K562 (cell line): ENCODE measurements around the gene MAPK13. TPM values are rescaled to one million over a fixed set of nuclear protein-coding genes. Genes with fewer than 3 reads are reported as not detected.
A peak's percentile ranks its signal among the peaks of the same experiment; 100 is the strongest.

ENCODE experiments used
- CCAR2 ChIP-seq: fragments of 200-400 bp; formaldehyde crosslinking; IDR thresholded peaks from 2 replicates; pipeline ENCODE4 v1.6.1; 2017; ENCODE audit warnings: mild to moderate bottlenecking, low read depth, low read length
- CHAMP1 ChIP-seq: fragments of 450-650 bp; IDR thresholded peaks from 2 replicates; pipeline ENCODE4 v1.6.1; 2016; ENCODE audit warnings: mild to moderate bottlenecking
- CREB1 ChIP-seq, 2 experiments: sonication (generic) in 1 of 2; formaldehyde crosslinking in 1 of 2; IDR thresholded peaks; 2 replicates each; pipeline versions ENCODE4 v1.6.1 to v1.8.0; 2012 to 2022; ENCODE audit warnings: inconsistent platforms in 1 of 2, mild to moderate bottlenecking in 1 of 2, missing genetic modification reagents in 1 of 2, moderate library complexity in 1 of 2
- E2F3 ChIP-seq: fragments of 250-450 bp; sonication (Bioruptor Pico); IDR thresholded peaks from 2 replicates; pipeline ENCODE4 v1.4.0; 2020; ENCODE audit warnings: mild to moderate bottlenecking
- HNRNPH1 ChIP-seq: fragments of 200-400 bp; formaldehyde crosslinking; optimal IDR thresholded peaks from 2 replicates; pipeline ENCODE3; 2017; ENCODE audit warnings: low read depth, mild to moderate bottlenecking, low read length, moderate library complexity
- IRF2 ChIP-seq: sonication (generic); formaldehyde crosslinking; IDR thresholded peaks from 2 replicates; pipeline ENCODE4 v1.8.1; 2022; ENCODE audit warnings: mild to moderate bottlenecking, missing genetic modification reagents
- KAT7 ChIP-seq: sonication (generic); formaldehyde crosslinking; IDR thresholded peaks from 2 replicates; pipeline ENCODE4 v1.8.0; 2022; ENCODE audit warnings: missing genetic modification reagents, mild to moderate bottlenecking, borderline replicate concordance
- KLF1 ChIP-seq: fragments of 450-650 bp; IDR thresholded peaks from 2 replicates; pipeline ENCODE4 v1.6.1; 2016; ENCODE audit warnings: missing genetic modification characterization, missing compliant biosample characterization
- NCOR1 ChIP-seq: fragments of 450-650 bp; IDR thresholded peaks from 2 replicates; pipeline ENCODE4 v1.6.1; 2016; ENCODE audit warnings: mild to moderate bottlenecking, moderate library complexity
- POLR2AphosphoS5 ChIP-seq: IDR thresholded peaks from 2 replicates; pipeline ENCODE4 v1.6.1; 2011; ENCODE audit warnings: mild to moderate bottlenecking, low read depth, low read length, moderate library complexity; ENCODE audit not compliant: control insufficient read depth, insufficient read depth
- RNF2 ChIP-seq: sonication (generic); IDR thresholded peaks from 2 replicates; pipeline ENCODE4 v1.6.1; 2016
- SIRT6 ChIP-seq: IDR thresholded peaks from one replicate; pipeline ENCODE4 v1.6.1; 2012; ENCODE audit warnings: low read depth, mild to moderate bottlenecking, control low read depth, inconsistent platforms, low read length, moderate library complexity
- SRSF9 ChIP-seq: fragments of 200-400 bp; formaldehyde crosslinking; IDR thresholded peaks from 2 replicates; pipeline ENCODE4 v1.6.1; 2017; ENCODE audit warnings: low read depth, low read length, borderline replicate concordance
- TBL1XR1 ChIP-seq, 2 experiments: IDR thresholded peaks; 2 replicates each; pipeline ENCODE4 v1.6.1; 2012; ENCODE audit warnings: improper control_type of control experiment in 2 of 2, low read length in 2 of 2, mild to moderate bottlenecking in 1 of 2
- TFAM ChIP-seq: fragments of 250-450 bp; sonication (Bioruptor Pico); conservative IDR thresholded peaks from 2 replicates; pipeline ENCODE4 v1.5.0; 2021; ENCODE audit warnings: mild to moderate bottlenecking, moderate library complexity
- USF2 ChIP-seq: sonication (generic); formaldehyde crosslinking; IDR thresholded peaks from 2 replicates; pipeline ENCODE4 v1.5.0; 2020; ENCODE audit warnings: missing genetic modification reagents
- ZEB2 ChIP-seq: fragments of 450-650 bp; IDR thresholded peaks from 2 replicates; pipeline ENCODE4 v1.6.1; 2016
- ZNF445 ChIP-seq: fragments of 250-450 bp; sonication (Bioruptor Pico); IDR thresholded peaks from 2 replicates; pipeline ENCODE4 v1.4.0; 2020; ENCODE audit warnings: low read depth, mild to moderate bottlenecking, moderate library complexity
- ZNF644 ChIP-seq: fragments of 200-800 bp; sonication (Bioruptor generic); IDR thresholded peaks from 2 replicates; pipeline ENCODE4 v1.6.1; 2016; ENCODE audit warnings: low read depth, missing genetic modification characterization, missing compliant biosample characterization
- ZNF75A ChIP-seq: fragments of 450-650 bp; formaldehyde crosslinking; IDR thresholded peaks from 2 replicates; pipeline ENCODE4 v1.4.0; 2020; ENCODE audit warnings: mild to moderate bottlenecking
- ZNF830 ChIP-seq: fragments of 250-450 bp; sonication (Bioruptor Pico); IDR thresholded peaks from 2 replicates; pipeline ENCODE4 v1.5.0; 2021; ENCODE audit warnings: mild to moderate bottlenecking
- polyA plus RNA-seq, 8 experiments: library from polyadenylated mRNA; depleted of rRNA in 4 of 8; stranded (reverse) in 5 of 8; unstranded in 3 of 8; fragments of >200 nt; fragmentation: Nextera tagmentation in 2 of 8; fragmentation: Illumina TruSeq in 1 of 8; extraction: Ambion mirVana in 2 of 8; extraction: Trizol in 1 of 8; gene quantifications; 2 replicates each; pipeline versions ENCODE4 v1.2.1 to v1.2.3, GENCODE V29; 2011 to 2014; ENCODE audit warnings: inconsistent platforms in 1 of 8, missing spikeins in 1 of 8
- total RNA-seq, 7 experiments: library from RNA; depleted of rRNA in 6 of 7; stranded (reverse); fragments of >200 nt in 6 of 7; fragmentation: Illumina TruSeq in 2 of 7; extraction: Trizol in 2 of 7; gene quantifications; 2 replicates each; pipeline versions ENCODE4 v1.2.1 to v1.2.3, GENCODE V29; 2011 to 2021; ENCODE audit warnings: low replicate concordance in 1 of 7
- TF ChIP-seq, protein P1 (sequence below): IDR thresholded peaks from 2 replicates; pipeline ENCODE4 v1.6.1; 2016; ENCODE audit warnings: missing genetic modification characterization, missing compliant biosample characterization
- TF ChIP-seq, protein P2 (sequence below): IDR thresholded peaks from 2 replicates; pipeline ENCODE4 v1.6.1; 2011; ENCODE audit not compliant: insufficient read length; ENCODE audit errors: extremely low read depth

The MAPK13 gene
- total and polyA plus RNA-seq, 9 of the 15 experiments (the other 6 are each of a cell fraction or from before 2014, with no cell fraction given) = 0.03 to 2.3 (median 0.48) TPM; not detected in 1

DNA sequence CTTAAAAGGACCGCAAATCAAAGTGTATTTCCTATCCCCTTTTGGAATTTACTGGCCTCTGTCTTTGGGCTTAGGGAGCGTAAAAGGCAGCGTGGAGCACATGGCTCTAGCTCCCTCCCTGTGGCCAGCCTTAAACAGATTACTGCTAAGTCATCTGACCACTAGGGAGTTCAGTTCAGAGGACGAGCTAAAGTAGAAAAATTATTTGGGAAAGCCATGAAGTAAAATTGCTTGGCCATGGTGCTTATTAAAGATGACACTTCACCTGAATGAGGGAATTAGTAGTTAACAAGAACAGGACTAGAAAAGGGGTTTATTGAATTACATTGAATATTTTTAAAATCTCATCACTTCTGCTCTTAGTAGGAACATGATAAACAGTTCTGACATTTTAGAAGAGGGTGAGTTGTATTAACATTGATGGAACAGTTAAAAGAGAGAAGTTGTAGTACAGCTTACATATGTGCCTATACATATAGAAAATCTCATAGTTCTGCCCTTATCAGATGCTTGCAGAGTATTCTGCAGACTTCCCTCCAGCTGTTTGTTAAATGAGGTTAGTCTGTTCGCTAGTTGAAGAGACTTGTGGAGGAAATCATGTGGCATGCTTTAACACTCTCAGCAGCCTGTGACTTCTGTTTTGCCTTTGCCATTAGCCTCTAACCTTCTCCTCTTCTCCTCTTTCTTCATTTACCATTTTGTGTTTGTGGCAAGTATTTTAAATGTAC is 31.2 kb upstream of the MAPK13 start (continued):
- TF ChIP-seq ZEB2 = no peak; the same call in 1 of the 2 replicates
- TF ChIP-seq SIRT6 = no peak
- TF ChIP-seq KLF1 = no peak
- TF ChIP-seq RNF2 = peak; percentile 14; the same call in 1 of the 2 replicates
- no peak for TF ChIP-seq ZNF830
- no peak; the same call in none of the 2 replicates for TF ChIP-seq NCOR1
- TF ChIP-seq TFAM = no peak
- TF ChIP-seq, protein P1, sequence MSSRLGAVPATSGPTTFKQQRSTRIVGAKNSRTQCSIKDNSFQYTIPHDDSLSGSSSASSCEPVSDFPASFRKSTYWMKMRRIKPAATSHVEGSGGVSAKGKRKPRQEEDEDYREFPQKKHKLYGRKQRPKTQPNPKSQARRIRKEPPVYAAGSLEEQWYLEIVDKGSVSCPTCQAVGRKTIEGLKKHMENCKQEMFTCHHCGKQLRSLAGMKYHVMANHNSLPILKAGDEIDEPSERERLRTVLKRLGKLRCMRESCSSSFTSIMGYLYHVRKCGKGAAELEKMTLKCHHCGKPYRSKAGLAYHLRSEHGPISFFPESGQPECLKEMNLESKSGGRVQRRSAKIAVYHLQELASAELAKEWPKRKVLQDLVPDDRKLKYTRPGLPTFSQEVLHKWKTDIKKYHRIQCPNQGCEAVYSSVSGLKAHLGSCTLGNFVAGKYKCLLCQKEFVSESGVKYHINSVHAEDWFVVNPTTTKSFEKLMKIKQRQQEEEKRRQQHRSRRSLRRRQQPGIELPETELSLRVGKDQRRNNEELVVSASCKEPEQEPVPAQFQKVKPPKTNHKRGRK (tag) = no peak
- TF ChIP-seq USF2 (CRISPR knock-in tag) = peak; percentile 21; the same call in 1 of the 2 replicates
- TF ChIP-seq HNRNPH1 = no peak
- TF ChIP-seq IRF2 (CRISPR knock-in tag) = no peak
- TF ChIP-seq, protein P2, sequence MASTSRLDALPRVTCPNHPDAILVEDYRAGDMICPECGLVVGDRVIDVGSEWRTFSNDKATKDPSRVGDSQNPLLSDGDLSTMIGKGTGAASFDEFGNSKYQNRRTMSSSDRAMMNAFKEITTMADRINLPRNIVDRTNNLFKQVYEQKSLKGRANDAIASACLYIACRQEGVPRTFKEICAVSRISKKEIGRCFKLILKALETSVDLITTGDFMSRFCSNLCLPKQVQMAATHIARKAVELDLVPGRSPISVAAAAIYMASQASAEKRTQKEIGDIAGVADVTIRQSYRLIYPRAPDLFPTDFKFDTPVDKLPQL = no peak
- no peak for TF ChIP-seq E2F3 (CRISPR knock-in tag)
- TF ChIP-seq TBL1XR1 (IDR thresholded peaks at IDR 0.05; ENCODE audit: low read length in 2 of 2) = no peak
- TF ChIP-seq KAT7 = no peak
- no peak for TF ChIP-seq SRSF9
- peak; percentile 41; the same call in 1 of the 2 replicates for TF ChIP-seq POLR2AphosphoS5
- TF ChIP-seq ZNF75A (CRISPR knock-in tag) = no peak
- TF ChIP-seq CHAMP1 = no peak
- TF ChIP-seq ZNF445 = no peak
- TF ChIP-seq ZNF644 (tag) = no peak
- TF ChIP-seq CCAR2 = no peak
- no peak for TF ChIP-seq CREB1 (IDR thresholded peaks at IDR 0.05)
- TF ChIP-seq CREB1 (CRISPR knock-in tag; IDR thresholded peaks at IDR 0.05) = no peak; the same call in 1 of the 2 replicates
